SK-N-DZ (cell line): Measurements from ENCODE around the gene ETFB.

Experiments
- DNase-seq: peaks from one replicate; pipeline ENCODE4 v3.0.0-alpha.2; 2015; ENCODE audit warnings: low spot score

ETFB gene

GRCh38 chr19:51327066-51328001 is 38.9 kb downstream of the ETFB start:
- no peak for DNase-seq

DNA sequence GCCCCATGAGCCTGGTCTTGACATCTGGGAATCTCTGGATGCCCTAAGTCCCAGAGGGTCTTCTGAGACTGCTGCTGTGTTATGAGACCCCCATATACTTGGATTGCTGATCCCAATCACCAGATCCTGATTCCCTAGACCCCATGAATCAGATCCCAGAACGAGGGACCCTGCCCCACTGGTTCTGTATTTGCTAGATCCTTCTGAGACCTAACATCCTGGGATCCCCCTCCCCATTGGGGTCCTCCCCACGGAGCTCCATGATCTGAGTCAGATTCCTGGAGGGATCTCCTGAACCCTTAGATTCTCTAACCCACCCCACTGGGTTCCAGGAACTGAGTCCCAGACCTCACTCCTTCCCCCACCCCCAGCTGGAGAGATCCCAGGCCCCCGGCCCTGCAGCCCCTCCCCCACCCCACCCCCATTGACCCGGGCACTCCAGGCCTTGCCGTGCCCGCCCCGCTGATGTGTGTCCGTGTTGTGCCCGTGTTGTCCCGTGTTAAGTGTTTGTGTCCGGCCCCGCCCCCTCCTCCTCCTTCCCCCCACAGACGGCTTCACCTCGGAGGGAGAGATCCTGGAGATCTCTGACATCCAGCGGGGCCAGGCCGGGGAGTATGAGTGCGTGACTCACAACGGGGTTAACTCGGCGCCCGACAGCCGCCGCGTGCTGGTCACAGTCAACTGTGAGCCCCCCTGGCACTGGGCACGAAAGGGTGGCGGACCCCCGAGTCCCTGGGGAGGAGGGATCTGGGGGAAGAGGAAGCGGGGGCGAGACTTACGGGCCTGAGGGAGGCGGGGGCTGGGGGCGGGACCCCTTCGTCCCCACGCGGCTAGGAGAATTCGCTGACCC is 39.7 kb downstream of the ETFB start:
- DNase-seq = no peak

DNA sequence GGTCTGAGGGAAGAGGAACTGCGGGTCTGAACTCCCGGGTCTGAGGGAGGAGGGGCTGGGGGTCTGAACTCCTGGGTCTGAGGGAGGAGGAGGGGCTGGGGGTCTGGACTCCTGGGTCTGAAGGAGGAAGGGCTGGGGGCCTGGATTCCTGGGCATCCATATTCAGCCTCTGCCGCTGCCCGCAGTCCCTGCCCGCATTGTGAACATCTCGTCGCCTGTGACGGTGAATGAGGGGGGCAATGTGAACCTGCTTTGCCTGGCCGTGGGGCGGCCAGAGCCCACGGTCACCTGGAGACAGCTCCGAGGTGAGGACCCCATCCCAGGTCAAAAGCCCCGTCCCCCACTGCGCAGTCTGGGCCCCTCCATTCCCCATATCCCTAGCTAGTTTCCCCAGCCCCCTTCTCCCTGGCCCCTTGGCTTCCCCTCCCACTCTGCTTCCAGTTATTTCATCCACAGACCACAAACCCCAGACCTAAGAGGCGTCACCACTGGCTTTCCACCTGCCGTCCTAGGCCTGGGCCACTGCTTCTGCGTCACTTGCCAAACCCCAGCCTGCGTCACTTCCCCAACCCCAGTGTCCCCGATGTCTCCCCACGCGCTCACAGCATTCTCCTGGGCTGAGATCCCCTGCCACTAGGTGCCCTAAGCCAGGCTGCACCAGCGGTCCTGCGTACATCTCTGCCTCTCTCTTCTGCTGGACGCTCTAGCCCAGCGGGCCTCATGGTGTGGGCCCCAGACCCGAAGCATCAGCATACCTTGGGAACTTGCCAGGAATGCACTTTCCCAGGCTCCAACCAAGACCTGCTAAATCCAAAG is 40.8 kb downstream of the ETFB start:
- no peak for DNase-seq

GRCh38 chr19:51324167-51324481 is 42.1 kb downstream of the ETFB start:
- no peak for DNase-seq

- no peak for DNase-seq
Observed at GRCh38 chr19:51323481-51324166, 42.6 kb downstream of the ETFB start.

DNA sequence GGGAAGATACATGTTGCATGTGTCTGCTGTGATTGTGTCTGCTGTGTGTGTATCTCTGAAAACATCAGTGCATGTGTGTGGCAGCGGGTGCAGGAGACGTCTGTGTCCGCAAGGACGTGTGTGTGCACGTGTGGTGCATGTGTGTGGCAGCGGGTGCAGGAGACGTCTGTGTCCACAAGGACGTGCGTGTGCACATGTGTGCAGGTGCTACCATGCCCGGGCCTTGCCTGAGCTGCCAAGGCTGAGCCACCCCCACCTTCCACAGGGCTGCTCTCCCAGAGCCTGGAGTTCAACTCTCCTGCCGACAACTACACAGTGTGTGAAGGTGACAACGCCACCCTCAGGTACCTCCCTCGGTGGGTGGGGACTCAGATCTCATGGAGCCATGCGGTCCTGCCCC is 44.4 kb downstream of the ETFB start:
- DNase-seq = no peak

DNA sequence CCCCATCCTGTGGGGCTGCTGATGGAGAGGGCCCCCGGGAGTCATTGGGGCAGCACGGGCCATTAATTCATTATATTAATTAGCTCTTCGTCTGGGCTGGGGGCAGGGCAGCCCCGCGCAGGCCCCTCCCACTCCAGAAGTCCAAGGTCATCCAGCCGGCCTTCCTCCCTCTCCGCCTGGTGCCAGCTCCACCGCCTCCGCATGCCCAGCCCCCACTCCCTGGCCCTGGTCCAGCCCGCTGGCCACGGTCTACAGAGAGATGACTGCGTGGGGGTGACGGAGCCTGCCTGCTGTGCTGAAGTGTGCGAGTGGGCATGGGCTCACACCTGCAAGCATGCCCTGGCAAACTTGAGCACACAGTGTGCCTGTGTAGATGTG is 45.9 kb downstream of the ETFB start:
- DNase-seq = no peak

GRCh38 chr19:51319649-51320279 is 46.4 kb downstream of the ETFB start:
- DNase-seq = no peak

DNA sequence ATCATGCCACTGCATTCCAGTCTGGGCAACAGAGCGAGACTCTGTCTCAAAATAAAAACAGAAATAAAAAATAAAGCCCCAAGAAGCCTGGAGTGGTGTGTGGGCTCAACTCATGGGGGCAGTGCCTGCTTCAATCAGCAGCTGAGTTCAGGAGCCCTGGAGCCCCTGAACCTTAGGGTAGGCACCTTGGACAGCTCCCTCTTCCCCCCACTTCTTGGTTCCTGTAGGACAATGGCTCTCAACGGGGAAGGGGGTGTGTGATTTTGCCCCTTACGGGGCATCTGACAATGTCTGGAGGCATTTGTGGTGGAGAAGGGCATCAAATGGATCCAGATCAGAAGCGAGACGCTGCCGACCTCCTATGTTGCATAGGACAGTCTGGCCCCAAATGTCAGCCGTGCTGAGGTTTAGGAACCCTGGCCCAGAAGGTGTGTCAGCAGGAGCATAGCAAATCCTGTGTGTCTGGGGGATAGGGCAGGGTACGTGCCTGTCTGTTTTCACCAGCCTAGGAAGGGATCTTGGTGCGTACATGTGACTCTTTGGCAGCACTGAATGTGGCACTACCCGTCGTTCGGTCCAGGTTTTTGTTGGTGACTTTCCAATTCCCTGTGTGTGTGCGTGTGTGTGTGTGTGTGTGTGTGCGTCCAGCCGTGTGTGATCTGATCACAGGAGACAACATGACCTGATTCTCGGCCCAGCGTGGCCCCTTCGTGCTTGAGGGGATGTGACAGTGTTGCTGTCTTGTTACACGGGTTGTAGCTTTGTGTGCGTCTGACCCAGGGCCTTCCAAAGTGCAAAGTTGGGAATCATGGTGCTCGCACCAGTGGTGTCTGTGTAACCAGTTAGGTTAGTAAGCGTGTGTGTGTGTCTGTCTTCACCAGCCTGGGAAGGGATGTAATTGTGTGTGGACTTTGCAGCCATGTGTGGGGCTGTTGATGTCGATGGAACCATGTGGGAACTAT is 47.2 kb downstream of the ETFB start:
- no peak for DNase-seq

- DNase-seq = no peak
Observed at GRCh38 chr19:51317968-51318367, 48.2 kb downstream of the ETFB start.

DNA sequence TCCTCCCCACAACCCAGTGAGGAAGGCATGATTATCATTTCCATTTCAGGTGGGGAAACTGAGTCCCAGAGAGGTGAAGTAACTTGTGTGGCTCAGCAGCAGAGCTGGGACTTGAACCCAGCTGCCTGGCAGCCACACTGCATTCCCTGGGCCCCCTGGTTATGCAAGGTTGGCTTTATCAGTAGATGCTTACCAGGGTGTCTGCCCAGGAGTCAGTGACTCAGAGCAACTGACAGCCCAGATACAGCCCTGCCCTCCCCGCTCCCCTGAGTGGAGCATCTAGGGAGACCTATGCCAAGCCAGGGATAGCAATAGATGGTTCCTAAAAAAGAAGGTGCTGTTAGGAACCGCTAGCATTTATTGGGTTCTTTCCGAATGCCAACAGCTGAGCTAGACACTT is 48.8 kb downstream of the ETFB start:
- no peak for DNase-seq

DNA sequence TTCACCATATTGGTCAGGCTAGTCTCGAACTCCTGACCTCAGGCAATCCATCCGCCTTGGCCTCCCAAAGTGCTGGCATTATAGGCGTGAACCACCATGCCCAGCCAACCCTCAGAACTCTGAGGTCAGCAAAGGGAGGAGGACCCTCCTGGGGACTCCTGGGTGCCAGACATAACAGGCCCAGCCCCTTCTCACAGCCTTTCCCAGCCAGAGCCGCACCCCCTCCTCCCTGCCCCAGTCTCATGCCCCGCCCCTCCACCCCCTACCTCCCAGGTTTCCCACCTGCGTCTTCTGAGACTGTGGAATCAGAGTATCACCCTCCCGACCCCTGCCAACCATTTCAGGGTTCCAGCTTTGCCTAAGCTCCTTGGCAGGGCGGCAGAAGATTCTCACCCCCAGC is 49.5 kb downstream of the ETFB start:
- DNase-seq = no peak

DNA sequence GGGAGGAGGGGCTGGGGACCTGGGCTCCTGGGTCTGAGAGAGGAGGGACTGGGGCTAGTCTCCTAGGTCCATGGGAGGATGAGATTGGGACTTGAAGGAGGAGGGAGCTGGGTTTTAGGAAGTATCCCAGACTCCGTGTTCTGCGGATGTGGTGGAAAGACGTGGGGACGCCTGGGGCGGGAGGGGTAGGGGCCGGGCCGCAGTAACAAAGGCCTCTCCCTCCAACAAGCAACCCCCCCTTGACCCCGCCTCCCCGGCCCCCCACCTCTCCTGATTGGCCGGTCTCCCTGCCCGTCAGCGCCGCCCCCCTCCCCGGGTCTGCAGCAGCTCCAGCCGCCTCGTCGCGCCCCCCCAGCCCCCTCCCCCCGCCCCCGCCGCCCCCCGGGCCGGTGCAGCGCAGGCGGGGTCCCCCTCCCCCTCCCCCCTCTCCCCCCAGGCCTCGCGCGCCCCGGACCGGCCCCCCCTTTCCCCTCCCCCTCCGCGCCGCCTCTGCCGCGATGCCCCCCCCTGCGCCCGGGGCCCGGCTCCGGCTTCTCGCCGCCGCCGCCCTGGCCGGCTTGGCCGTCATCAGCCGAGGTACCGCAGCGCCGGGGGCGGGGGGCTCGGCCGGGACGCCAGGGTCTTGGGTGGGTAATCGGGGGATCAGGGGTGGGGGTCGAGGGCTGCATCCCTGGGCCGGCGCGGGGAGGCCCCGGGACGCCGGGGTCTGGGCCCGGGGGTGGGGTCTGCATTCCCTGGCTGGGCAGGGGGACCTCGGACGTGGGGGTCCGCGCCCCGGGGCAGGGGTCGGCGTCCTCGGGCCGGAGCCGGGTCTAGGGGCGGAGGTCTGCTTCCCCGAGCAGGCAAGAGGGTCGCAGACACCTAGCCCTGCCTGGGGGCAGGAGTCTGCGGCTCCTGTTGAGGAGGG is 54.6 kb downstream of the ETFB start, which contains the start of gene IGLON5:
Gene IGLON5 (plus strand): TSS at position 294 of the 907 bp plus-strand sequence. CDS start 204 bp downstream, at position 498.
- DNase-seq = peak; percentile 29

- DNase-seq = no peak
Observed at GRCh38 chr19:51305479-51305878, 60.7 kb downstream of the ETFB start.

DNA sequence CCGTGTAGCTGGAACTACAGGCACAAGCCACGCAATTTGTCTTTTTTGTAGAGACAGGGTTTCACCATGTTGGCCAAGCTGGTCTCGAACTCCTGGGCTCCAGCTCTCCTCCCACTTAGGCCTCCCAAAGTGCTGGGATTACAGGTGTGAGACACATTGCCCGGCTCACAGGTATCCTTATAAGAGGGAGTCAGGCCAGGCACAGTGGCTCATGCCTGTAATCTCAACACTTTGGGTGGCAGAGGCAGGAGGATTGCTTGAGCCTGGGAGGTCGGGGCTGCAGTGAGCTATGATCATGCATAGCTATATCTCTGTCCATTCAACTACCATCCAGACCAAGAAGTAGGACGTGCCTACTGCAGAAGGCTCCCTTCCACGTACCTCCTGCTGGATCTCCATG is 64.9 kb downstream of the ETFB start:
- no peak for DNase-seq

GRCh38 chr19:51297406-51297805 is 68.8 kb downstream of the ETFB start:
- no peak for DNase-seq

- no peak for DNase-seq
Observed at GRCh38 chr19:51296336-51297093, 69.7 kb downstream of the ETFB start.
